Breast epithelium (tissue), 3 donors: ENCODE results near the gene GPR31.
"Not testable (repeated sequence)": the region's sequence is repeated elsewhere in the genome, so short reads cannot be mapped to it uniquely, and the experiment has no call there.

Experiments used
- CTCF ChIP-seq, 3 donors: fragments of 450-650 bp; IDR thresholded peaks; one replicate each; pipeline ENCODE4 v1.5.1; 2016 to 2017; ENCODE audit warnings: antibody characterized with exemption in 3 of 3, mild to moderate bottlenecking in 3 of 3, moderate library complexity in 3 of 3
- POLR2A ChIP-seq: fragments of 450-650 bp; IDR thresholded peaks from one replicate; pipeline ENCODE4 v1.6.1; 2016; ENCODE audit warnings: antibody characterized with exemption, mild to moderate bottlenecking, moderate library complexity

DNA sequence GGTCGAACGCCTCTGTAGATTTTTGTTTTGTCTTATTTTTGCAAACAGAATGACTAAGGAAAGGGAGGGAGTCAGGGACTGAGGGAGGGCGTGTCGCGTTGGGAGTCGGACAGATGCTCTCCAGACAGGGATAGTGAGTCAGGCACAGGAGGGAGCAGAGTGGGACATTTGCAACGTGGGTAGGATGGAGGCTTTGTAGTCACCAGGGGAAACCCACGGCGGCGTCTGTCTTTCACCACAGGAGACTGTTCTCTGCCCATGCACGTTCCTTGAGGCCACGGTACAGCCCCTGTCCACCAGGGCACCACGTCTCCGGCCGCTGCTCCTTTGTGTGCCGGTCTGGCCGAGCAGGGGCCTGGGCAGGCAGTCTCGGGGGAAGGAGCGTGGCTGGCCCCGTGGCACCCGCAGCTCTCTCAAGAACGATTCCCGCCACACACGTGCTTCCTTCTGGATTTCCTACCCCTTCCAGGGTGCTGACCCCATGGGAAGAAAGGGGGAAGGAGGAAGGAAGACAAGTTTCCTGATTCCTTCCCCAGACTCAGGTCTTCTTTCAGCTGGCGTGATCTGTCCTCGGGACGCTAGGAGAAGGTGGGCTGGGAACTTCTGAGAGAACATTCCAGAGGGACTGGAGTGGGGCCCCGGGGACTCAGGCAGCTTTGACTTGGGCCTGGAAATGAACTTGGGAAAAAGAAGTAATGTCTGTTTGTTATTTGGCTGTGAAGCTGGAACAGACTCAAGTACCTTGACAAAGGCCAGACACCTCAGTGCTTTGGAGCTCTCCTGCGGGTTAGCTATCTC is 45.7 kb upstream of the GPR31 start:
- not testable (repeated sequence) for TF ChIP-seq CTCF (IDR thresholded peaks at IDR 0.05); POLR2A
